NAMALWA (cell line): ENCODE results near the gene MTREX.

Experiments used
- DNase-seq: peaks from one replicate; pipeline ENCODE4 v3.0.0-alpha.2; 2015; ENCODE audit warnings: low spot score

MTREX gene

DNA sequence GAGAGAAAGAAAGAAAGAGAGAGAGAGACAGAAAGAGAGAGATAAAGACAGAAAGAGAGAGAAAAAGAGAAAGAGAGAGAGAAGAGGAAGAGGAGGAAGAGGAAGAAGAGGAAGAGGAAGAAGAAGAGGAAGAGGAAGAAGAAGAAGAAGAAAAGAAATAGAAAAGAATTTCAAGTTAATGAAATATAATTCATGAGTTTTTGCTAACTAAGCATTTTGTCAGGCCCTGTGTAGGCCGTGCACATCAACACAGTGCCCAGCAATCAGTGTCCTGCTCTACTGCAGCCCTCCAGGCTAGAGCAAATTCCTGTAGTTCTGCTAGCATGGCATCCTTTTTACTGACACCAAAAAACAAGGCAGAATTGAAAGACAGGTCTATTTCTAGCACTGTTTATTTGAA, 164.9 kb downstream of the MTREX start:
- DNase-seq = no peak
